Glomerular visceral epithelial cell (primary cell): Measurements from ENCODE around the gene DUOX2.
"Not testable (repeated sequence)": the region's sequence is repeated elsewhere in the genome, so short reads cannot be mapped to it uniquely, and the experiment has no call there.

Source experiments
- DNase-seq: peaks from one replicate; pipeline ENCODE4 v3.0.0-alpha.2; 2016; ENCODE audit errors: extremely low spot score

Gene DUOX2

DNA sequence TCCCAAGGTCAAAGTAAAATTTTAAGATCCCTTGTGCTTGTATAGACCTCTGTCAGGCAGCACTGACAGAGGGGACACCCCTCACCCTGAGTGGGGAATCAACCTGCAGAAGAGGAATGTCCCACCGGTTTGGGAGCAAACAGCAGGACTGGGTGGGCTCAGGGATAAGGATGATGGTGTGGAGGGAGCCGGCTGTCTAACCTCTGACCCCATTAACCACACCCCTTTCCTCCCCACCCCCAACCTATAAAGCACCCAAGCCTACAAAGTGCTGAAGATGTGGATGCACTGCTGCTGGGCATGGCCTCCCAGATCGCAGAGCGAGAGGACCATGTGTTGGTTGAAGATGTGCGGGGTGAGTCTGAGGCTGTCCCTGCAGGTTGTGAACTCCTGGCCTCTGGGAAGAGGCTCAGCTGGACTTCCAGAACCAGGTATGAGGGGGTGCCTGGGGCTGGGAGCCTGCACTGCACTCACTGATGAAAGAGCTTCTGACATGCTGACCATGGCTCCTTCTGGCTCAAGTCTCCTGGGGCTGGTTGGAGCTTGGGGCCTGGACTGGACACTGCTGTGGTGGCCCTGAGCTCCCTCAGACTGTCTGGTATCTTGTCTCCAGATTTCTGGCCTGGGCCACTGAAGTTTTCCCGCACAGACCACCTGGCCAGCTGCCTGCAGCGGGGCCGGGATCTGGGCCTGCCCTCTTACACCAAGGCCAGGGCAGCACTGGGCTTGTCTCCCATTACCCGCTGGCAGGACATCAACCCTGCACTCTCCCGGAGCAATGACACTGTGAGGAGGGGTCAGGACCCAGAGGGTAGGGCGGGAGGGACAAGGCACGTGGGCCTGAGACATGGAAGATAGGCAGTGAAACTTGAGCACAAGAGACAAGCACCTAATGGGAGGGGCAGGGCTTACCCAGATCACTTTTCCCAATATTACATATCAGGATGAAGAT, 25.1 kb upstream of the DUOX2 start:
- DNase-seq, result no peak

DNA sequence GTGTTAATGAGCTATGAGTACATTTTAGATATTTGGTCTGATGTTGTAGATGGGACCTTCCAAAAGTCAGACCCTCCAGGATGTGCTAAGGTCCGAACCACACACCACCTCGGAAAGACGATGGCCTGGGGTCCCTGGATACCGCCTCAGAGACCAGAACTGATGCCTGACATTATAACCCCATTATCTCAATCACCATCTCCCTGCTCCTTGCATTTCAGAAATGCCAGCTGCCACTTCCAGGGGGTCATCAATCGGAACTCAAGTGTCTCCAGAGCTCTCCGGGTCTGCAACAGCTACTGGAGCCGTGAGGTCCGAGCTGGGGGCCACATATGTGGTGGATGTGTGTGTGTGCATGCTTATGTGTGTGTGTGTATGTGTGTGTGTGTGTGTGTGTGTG, 23.7 kb upstream of the DUOX2 start:
- no peak for DNase-seq

DNA sequence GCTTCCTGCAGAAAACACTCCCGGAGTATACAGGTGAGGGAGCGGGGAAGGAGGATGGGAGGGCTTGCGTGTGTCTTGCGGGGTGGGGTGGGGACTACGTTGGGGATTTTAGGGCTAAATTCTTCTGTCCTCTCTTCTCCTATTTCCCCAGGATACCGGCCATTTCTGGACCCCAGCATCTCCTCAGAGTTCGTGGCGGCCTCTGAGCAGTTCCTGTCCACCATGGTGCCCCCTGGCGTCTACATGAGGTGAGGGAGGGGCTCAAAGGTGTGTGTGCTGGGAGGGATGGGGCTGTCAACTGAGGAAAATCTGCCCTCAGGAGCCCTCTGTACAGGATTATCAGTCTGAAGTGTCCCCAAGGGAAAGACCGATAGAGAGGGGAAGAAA, 22.4 kb upstream of the DUOX2 start:
- no peak for DNase-seq

DNA sequence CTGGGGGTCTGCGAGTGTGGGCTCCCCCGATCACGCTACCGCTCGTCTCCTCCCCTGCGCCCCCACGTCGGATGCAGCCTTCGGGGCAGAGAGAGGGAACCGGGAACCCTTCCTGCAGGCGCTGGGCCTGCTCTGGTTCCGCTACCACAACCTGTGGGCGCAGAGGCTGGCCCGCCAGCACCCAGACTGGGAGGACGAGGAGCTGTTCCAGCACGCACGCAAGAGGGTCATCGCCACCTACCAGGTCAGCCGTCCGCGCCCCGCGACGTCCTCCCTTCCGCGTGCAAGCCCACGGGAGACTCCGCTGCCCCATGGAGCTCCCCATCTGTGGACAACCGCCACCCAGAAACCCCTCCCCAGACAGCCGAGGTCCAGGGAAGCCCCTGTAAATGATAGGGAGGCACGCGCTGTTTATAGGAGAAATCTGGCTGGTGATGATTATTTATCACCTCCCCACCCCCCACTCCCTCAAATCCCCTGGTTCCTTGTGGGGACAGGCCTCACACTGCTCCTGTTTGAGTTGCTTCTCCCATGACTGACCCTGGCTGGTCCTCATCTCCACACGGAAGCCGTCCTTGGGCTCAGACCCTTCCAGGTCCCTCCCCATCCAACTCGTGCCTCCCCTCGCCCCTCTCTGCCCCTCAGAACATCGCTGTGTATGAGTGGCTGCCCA, 21.9 kb upstream of the DUOX2 start:
- DNase-seq, result not testable (repeated sequence)

DNA sequence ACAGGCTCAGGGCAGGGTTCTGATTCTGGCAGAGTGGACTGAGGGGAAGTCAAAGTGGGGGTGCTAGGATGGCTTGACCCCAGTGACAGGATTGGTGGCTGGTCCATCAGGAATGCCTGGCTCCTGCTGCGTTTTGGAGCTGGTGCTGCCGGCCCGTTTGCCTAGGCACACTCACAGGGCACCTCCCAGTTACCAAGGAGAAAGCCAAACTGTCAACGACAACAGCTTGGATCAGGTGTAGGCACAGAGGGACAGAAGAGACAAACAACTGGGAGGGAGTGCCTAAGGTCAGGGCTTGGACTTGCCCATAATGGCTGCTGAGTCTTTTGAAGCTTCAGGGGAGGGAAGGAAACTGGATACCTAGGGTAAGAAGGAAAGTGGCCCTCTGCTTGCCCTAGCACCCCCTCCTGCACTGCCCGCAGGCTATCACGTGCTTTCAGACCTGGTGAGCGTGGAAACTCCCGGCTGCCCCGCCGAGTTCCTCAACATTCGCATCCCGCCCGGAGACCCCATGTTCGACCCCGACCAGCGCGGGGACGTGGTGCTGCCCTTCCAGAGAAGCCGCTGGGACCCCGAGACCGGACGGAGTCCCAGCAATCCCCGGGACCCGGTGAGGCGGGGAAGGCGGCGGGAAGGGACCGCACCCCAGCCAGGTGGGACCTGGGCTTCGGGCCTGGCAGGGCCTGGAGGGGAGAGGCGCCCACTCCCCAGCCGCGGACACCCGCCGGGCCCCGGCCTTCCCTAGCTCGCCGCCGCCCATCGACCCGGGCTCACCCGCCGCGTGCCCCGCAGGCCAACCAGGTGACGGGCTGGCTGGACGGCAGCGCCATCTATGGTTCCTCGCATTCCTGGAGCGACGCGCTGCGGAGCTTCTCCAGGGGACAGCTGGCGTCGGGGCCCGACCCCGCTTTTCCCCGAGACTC, 21.0 kb upstream of the DUOX2 start:
- DNase-seq, result no peak

DNA sequence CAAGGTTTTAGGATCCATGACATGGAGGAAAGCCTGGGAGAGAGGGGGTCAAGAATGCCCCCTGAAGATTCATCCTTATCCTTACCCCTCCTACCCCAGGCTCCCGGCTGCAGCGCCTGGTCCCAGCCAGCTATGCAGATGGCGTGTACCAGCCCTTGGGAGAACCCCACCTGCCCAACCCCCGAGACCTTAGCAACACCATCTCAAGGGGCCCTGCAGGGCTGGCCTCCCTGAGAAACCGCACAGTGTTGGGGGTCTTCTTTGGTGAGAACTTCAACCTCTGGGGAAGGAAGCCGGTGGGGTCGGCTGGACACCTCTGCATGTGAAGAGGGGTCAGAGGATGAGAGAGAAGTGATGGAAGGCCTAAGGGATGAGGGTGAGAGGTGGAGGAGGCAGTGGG, 20.1 kb upstream of the DUOX2 start:
- no peak for DNase-seq

DNA sequence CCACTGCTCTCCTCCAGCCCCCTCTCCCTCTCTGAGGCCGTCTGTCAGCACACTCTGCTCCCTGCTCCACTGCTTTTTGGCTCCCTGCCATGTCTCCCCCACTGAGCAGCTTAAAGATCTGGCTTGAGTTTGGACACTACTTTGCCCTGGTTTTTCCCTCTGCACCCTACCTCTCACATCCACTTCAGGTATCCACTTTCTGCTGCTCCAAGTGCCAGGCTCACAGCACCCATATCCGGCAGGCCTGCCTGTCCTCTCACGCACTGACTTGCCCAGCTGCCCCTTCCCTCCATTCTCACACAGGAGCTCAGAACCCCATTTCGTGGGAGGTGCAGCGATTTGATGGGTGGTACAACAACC, 19.6 kb upstream of the DUOX2 start:
- DNase-seq, result no peak

DNA sequence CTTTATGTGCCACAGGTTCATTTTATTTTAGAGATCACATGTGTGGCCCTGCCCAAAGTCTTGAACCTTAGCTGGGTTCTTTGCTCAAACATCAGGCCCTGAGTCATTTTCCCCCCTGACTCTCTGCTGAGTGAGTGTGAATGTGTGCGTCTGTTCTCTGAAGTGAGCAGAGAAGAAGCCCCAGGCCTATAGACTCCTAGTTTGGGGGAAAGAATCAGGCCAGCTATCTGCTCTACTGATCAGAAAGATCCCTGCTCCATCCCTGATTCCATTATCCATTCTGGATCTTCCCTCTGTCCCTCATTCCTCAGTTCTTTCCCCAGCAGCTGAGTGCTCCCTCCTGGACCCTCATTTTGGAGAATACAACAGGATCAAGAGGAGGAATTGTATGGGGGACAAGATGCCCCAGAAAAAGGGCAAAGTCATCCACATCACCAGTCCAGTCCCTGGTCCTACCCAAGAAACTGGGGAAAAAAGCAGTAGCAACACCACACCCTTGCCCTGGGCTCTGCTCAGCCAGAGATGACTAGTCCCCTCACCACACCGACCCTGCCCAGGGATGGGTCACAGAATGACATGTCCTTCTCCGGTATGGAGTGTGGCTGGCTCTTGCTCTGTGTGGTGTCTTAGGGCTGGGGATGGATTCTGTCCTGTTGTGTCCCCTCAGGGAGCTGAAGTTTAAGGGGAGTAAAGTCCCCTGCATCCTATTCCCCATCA, 19.0 kb upstream of the DUOX2 start:
- DNase-seq, result no peak

DNA sequence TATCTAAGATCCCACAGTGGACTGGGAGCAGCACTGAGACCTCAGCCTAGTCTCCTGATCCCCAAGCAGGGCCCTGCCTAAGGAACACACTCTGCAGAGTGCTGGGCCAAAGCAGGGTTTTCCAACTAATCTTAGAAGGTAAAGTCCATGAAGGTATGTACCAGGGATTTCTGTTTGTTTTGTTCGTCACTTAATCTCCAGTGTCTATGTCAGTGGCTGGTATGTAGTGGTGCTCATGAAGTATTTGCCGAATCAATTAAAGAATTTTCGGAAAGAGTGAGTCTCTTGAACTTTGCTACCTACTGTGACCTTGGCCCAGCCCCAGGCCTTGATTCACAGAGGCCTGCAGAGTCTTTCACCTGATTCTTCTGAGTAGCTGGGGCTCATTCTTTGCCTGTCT, 17.5 kb upstream of the DUOX2 start:
- no peak for DNase-seq

DNA sequence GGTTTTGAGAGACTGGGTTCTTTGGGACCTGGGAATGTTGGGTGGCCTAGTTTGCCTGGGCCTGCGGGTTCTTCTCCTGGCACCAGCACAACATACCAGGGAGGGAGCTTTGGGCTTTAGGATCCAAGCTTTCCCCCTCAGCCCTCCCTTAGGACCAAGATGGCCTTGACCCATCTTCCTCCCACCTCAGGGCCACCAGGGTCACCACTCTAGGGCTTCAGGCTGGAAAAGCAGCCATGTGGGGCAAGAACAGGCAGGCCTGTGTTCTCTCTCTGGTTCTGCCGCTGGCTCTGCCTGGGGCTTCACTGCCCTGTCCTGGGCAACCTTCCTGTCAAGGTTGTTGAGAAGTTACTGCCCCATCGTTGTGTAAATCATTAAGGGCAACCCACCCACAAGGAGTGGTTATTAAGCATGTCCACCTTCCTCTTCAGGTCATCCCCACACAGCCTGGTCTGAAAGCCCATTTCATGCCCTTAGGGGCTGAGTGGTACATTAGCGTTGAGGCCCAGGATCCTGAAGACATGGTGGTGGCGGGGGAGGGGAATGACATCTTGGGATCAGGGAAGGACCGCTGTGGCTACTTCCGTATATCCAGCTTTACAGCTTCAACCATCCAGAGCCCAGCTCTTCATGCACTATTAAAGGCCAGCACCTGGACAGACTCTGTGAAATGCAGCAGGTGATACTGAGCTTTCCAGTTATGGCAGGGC, 16.5 kb upstream of the DUOX2 start:
- DNase-seq, result no peak

DNA sequence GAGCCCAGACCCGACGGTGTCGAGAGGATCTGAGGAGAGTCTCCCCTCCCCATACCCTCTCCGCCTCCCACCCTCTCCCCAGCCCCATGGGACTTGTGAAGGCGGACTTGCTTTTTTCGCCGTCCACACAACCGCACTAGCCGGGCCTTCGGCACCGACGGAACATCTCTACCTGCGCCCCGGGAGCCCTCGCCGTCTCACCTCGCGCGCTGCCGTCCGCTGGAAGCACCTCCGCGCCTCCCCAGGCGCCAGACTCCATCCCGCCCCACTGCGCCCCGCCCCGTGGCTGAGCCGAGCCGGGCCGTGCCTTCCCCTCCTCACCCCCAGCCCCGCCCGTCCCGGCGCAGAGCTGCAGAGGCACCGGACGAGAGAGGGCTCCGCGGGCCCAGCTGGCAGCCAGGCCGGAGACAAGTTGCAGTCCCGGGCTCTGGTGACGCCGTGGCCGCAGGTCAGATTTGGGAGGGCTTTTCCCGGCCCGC, 15.7 kb upstream of the DUOX2 start, which contains the start of the genes DUOX1 and DUOXA1:
DUOX1 (plus strand) TSS at position 344 of the 479 bp plus-strand sequence. CDS start 1,973 bp downstream, outside the sequence.
DUOXA1 (minus strand) TSS at position 229 of the 479 bp plus-strand sequence. CDS start 6,865 bp downstream, outside the sequence.
- no peak for DNase-seq

DNA sequence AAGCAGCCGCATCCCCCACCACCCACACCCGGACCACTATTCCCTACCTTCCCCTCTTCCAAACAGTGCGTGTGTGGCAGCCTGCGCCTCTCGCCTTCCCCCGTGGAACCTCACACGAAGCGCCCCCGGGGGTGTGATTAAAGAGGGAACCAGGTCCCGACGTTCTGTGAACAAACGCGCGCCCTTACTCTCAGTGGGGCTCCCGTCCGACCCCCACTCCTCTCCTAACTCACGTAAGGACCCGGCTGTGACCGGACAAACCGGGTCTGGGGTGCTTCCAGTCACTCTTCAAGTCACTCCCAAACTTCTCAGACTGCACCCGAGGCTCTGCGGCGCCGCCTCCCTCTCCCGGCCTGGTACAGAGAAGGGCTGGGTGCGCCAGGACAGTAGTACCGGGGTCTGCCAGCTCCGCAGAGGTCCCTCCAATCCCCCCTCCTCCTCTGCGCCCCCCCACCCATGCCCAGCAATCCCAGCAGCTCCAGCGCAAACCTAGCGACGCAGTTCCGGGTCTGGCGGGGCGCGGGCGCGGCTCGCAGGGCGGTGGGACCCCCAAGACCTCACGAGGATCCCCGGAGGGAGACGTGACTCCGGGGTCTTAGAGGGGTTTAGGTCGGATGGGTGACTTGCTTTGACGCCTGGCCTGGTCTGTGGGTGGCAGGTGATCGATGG, 15.1 kb upstream of the DUOX2 start:
- no peak for DNase-seq

DNA sequence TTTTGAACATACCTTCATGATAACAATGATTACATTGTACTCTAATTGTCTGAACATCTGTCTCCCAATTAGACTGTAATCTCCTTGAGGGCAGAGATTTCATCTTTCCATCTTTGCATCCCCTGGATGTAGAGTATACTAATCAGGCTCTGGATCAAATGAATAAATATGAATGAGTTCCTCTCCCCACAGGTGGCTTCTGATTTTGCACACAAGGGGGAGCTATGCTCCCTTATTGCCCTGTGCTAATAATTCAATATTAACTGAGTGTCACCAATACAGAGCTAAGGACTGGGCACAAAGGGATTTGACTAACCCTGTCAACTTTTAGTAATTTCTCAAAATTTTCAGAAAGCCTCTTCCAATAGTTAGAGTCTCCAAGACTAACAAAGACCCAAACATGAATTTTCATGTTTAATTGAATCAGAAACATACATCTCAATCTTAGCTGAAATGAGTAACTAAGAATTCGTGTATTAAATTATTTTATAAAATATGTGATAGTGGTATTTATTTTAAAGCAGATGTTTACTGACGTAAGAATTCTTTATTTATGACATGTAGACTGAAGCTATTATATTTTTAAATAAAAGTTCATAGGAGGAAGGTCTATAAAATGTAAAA, 12.7 kb upstream of the DUOX2 start:
- peak; percentile 44 for DNase-seq

DNA sequence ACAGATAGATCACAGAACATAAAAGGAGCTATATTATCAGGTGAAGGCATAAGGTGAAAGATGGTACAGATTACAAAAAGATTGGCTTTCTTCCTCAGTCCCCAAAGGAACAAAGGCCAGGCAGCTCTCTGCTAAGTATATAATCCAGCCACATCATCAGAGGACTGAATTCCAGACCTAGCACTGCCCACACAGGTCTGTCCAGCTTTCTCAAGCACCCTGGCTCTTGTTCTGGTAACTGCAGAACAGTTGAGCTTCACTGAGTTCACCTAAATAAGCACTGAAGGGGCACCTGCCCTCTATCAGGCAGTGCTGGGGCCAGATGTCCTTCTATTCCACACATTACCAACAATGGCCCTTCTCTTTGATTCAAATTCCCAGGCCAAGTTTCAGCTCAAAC, 9.4 kb upstream of the DUOX2 start:
- DNase-seq, result no peak

DNA sequence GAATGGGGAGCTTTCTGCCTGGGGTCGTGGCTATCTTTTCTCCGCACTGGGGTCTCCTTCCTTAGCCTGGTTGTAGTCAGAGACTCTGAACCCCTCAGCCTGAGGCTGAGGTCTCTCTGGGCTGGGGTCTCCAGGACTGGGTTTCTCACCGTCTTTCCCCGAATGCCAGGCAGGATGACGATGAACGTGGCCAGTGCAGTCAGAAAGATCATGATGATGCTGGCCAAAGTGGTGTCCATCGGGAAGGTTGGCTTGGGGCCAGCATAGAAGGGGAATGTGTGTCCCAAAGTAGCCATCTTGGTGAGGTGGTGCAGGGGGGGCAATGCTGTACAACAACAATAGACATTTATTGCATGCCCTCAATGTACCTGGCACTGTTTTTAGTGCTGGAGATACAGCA, 8.7 kb upstream of the DUOX2 start:
- no peak for DNase-seq

DNA sequence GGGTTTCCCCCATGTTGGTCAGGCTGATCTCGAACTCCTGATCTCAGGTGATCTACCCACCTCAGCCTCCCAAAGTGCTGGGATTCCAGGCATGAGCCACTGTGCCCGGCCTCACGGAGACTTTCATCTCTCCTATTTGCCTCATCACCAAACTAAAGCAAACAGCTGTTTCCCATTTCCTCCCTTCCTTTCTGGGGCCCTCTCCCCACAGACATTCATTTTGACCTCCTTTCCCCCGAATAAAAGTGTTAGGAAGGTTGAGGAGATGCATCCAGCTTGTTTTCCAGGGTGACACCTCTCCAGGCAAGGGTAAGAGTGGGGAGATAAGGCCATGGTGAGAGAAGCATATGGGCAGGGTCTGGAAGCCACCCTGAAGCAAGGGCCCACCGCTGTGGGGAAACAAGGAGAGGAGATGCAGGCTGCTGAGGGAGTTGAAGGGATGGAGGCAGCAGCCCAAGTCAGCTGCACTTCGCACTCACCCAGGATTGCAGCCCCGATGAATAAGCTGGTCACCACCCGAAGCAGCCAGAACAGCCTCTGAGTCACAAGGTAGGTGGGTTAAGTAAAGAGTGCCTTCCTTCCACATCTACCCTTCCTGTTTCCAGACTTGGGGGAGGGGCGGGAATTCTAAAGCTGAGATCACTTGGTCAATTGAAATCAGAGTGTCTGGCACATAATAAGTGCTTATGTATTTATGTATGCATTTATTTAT, 7.9 kb upstream of the DUOX2 start:
- DNase-seq, result peak; percentile 79

DNA sequence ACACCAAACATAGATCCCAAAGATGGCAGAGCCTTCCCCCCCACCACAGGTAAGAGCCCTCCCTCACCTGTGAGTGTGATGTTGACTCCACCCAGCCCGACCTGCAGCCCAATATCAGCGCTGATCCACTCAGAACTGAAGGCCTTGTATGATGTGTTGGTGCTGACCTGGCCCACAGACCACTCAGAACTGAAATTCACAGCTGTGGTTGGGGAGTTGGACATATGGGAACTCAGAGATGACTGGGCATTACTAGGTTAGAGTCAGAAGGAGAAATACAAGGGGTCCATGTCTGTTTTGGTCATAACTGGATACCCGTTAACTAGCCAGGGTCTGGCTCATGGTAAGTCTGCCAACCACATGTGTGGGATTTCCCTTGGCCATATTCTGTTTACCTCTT, 7.0 kb upstream of the DUOX2 start:
- no peak for DNase-seq

DNA sequence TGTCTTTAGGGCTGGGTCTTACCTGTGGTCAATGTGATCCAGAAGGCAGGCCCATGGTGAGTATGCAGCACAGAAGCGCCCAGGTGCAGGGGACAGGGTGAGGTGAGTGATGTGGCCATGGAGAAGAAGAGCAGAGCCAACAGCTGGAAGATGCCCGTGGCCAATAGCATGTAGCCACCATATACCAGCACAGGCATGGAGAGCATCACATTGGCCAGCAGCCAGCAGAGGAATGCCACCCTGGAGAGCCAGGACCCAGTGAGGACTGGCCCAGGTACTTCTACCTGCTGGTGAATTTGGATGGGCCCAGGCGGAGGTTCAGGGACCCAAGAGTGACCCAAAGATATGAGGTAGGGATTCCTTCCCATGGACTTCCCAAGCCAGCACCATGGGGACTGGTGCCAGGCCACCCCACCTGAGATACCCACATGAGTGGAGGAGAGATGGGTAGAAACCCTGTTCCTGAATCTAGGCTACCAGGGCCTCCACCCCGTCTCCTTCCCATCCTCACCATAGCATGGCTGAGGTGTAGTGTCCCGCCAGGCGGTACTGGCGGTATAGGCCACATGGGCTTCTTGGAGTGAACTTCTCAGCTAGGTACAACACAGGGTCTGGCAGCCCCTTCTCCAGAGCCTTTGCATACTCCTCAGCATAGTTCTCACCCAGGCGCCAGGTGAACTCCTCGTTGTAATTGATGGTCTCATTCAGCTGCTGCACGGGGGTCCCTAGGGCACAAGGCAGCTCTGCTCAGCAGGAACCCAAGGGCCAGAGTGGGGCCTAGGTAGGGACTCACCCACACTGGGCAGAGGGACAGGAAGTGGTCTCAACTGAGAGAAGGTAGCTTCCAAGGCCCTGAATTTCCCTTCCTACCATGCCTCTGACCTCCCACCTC, 6.4 kb upstream of the DUOX2 start:
- DNase-seq, result no peak
